ENCODE measurements around the gene KCNMB2.

The KCNMB2 gene

DNA sequence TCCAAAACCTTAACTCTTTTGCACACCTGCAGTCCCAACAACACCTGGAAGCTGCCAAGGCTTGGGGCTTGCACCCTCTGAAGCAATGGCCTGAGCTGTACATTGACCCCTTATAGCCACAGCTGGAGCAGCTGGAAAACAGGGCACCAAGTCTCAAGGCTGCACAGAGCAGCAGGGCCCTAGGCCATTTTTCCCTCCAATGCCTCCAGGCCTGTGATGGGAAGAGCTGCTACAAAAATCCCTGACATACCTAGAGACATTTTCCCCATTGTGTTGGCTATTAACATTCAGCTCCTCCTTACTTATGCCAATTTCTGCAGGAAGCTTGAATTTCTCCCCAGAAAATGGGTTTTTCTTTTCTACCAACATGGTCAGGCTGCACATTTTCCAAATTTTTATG, 304.4 kb downstream of the KCNMB2 start:
- H3K27me3 ChIP-seq: no peaks in the 10 kb centered on the region
- no peaks in the 10 kb centered on the region for H3K36me3 ChIP-seq
- TF ChIP-seq, protein P1, sequence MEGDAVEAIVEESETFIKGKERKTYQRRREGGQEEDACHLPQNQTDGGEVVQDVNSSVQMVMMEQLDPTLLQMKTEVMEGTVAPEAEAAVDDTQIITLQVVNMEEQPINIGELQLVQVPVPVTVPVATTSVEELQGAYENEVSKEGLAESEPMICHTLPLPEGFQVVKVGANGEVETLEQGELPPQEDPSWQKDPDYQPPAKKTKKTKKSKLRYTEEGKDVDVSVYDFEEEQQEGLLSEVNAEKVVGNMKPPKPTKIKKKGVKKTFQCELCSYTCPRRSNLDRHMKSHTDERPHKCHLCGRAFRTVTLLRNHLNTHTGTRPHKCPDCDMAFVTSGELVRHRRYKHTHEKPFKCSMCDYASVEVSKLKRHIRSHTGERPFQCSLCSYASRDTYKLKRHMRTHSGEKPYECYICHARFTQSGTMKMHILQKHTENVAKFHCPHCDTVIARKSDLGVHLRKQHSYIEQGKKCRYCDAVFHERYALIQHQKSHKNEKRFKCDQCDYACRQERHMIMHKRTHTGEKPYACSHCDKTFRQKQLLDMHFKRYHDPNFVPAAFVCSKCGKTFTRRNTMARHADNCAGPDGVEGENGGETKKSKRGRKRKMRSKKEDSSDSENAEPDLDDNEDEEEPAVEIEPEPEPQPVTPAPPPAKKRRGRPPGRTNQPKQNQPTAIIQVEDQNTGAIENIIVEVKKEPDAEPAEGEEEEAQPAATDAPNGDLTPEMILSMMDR (IDR thresholded peaks at IDR 0.05; ENCODE audit: low read depth, low read length): no peak
- no peaks in the 10 kb centered on the region for H3K4me1 ChIP-seq
- H3K4me3 ChIP-seq (ENCODE audit: low read depth, low read length): no peak overlapping the region
- H3K9me3 ChIP-seq: no peaks in the 10 kb centered on the region
- no peak for DNase-seq

DNA sequence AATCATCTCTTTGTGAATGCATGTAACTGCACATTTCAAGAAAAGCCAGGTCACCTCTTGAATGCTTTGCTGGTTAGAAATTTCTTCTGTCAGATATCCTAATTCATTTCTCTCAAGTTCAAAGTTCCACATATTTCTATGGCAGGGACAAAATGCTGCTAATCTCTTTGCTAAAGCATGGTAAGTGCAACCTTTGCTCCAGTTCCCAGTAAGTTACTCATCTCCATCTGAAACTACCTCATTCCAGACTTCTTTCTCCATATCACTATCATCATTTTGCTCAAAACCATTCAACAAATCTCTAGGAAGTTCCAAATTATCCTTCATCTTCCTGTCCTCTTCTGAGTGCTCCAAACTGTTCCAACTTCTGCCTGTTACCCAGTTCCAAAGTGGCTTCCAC, 304.8 kb downstream of the KCNMB2 start:
- TF ChIP-seq, protein P1 (IDR thresholded peaks at IDR 0.05; ENCODE audit: low read depth, low read length): no peak
- H3K36me3 ChIP-seq: no peaks in the 10 kb centered on the region
- H3K4me1 ChIP-seq: no peaks in the 10 kb centered on the region
- H3K27me3 ChIP-seq: no peaks in the 10 kb centered on the region
- no peak for DNase-seq
- H3K4me3 ChIP-seq (ENCODE audit: low read depth, low read length): no peak overlapping the region
- no peaks in the 10 kb centered on the region for H3K9me3 ChIP-seq

DNA sequence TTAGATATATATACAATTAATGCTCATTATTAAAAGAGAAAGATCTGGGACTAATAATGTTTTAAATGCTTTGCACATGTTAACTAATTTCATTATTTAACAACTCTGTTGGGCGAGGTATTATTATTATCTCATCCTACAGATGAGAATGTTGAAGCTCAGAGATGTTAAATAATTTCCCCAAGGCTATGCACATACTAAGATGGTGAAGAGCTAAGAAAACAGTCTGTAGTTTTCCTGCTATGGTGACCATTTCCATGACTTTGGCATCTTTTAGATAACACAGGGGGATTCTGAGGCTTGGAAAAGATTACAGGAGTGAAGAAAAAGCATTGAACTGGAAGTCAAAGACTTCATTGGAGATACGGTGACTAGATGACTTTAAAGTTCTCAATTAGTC, 308.7 kb downstream of the KCNMB2 start:
- Histone ChIP-seq H3K9me3 (no peaks in the 10 kb centered on the region), H3K4me3 (ENCODE audit: low read depth, low read length) (no peak overlapping the region), H3K4me1 (no peaks in the 10 kb centered on the region), H3K36me3 (no peaks in the 10 kb centered on the region), H3K27me3 (no peaks in the 10 kb centered on the region)
- TF ChIP-seq, protein P1 (IDR thresholded peaks at IDR 0.05; ENCODE audit: low read depth, low read length): no peak
- no peak for DNase-seq

DNA sequence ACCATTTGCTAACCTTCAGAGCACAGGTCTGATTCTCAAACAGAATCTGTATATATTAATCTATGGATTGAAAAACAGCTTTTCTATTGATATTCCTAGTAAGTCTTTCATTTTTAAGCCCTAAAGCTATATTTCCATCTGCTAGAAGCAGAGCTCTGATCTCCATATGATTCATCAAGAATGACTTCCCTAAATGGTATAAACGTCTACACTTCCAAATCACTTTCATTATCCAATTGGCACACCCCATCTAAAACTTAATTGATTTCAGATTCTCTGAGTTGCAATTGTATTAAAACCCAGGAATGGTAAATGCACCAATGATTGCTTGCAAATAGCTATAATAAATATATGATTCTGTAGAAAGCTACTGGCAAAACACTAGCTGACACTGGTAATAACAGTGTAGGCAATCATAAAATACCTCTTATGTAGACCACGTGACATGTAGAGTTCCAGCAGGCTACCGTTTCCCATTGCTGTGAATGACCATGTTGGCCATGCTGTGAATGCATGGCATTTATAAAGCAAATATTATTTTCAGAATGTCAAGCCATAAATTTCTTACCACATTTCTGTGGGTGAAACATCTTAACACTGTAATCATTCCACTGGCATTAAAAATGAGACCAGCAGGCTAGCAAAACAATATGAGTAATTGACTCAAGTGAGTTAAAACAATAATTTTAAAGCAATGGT, 309.3 kb downstream of the KCNMB2 start:
- TF ChIP-seq, protein P1 (IDR thresholded peaks at IDR 0.05; ENCODE audit: low read depth, low read length): no peak
- no peaks in the 10 kb centered on the region for H3K9me3 ChIP-seq
- no peaks in the 10 kb centered on the region for H3K36me3 ChIP-seq
- H3K27me3 ChIP-seq: no peaks in the 10 kb centered on the region
- no peak overlapping the region for H3K4me3 ChIP-seq (ENCODE audit: low read depth, low read length)
- H3K4me1 ChIP-seq: no peaks in the 10 kb centered on the region
- no peak for DNase-seq

DNA sequence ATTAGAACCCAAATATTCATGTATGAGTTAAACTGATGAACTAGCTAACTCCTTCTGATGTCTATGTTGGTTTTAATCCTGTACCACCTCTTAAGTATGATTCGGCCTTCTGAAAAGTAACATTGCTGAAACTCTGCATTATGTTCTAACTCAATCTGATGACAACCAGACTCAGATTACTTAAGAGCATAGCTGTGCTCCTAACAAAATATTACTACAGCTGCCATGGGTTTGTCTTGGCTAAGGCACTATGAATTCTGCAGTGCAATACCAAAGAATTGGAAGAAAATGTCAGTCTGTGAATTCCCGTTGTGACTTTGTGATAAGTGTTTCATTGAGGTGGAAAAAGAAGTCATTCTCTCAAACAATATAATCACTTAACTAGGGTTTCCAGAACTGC, 311.0 kb downstream of the KCNMB2 start:
- TF ChIP-seq, protein P1 (IDR thresholded peaks at IDR 0.05; ENCODE audit: low read depth, low read length): no peak
- H3K27me3 ChIP-seq: no peaks in the 10 kb centered on the region
- no peaks in the 10 kb centered on the region for H3K9me3 ChIP-seq
- no peak for DNase-seq
- H3K4me3 ChIP-seq (ENCODE audit: low read depth, low read length): no peak overlapping the region
- H3K4me1 ChIP-seq: no peaks in the 10 kb centered on the region
- no peaks in the 10 kb centered on the region for H3K36me3 ChIP-seq

DNA sequence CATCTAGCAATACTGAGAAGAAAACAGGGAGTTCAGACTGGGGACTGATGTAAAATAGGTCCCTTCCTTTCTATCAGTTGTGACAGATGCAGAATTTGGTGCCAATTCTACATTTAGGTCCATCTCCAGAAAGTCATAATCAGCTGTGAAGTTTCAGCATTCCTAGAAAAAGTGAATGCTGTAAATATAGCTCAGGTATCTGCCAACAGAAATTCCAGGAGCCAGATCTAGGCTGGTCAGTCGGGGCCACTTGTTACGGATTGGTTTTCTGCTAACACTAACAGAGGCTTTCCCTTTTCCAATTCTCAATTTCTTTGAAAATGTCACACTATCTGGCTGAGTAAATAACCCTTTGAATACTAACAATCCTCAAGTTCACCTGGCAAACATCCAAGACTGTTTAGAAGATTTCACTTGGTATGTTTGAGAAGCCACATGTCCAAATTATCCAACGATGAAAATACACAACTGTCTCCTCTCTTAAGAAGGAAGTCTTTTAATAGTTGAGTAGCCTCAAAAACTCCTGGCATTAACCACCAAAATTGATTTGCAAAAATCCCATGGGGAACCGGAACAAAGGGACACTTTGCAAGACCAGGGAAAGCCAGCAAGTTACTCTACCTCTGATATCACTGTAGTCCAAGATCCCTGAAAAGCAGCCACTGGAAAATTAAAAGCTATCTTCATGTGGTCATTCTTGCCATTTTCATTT, 313.1 kb downstream of the KCNMB2 start:
- Histone ChIP-seq H3K27me3 (no peaks in the 10 kb centered on the region), H3K4me3 (ENCODE audit: low read depth, low read length) (no peak overlapping the region), H3K4me1 (no peaks in the 10 kb centered on the region), H3K9me3 (no peaks in the 10 kb centered on the region), H3K36me3 (no peaks in the 10 kb centered on the region)
- DNase-seq: no peak
- TF ChIP-seq, protein P1 (IDR thresholded peaks at IDR 0.05; ENCODE audit: low read depth, low read length): no peak

All from BE2C (cell line).